Common myeloid progenitor, CD34-positive (primary cell): ENCODE measurements around the gene PIGM.

Experiments used
- CTCF ChIA-PET: fragments of 350-600 bp; sonication (Branson Sonifier 250); formaldehyde crosslinking; loops from one replicate; lab custom pipeline; 2021; ENCODE audit warnings: antibody characterized with exemption; lab: Charles Lee
- POLR2A ChIA-PET: fragments of 350-600 bp; sonication (Branson Sonifier 250); formaldehyde crosslinking; loops from one replicate; lab custom pipeline; 2021; ENCODE audit warnings: antibody characterized with exemption; lab: Charles Lee
- DNase-seq, 3 donors: peaks; one replicate each; pipeline versions ENCODE4 v3.0.0 to v3.0.0-alpha.2; 2013
- H3K27ac ChIP-seq, 2 experiments: 1 replicate in 1 of 2; 2 replicates in 1 of 2; pipeline ENCODE4 v1.7.0; 2013; ENCODE audit warnings: inconsistent platforms in 2 of 2, low read length in 2 of 2, mild to moderate bottlenecking in 2 of 2, low read depth in 1 of 2, moderate library complexity in 1 of 2; ENCODE audit not compliant: severe bottlenecking in 2 of 2, insufficient read depth in 1 of 2, poor library complexity in 1 of 2
- H3K27me3 ChIP-seq, 5 experiments: replicated peaks in 2 of 5; 1 replicate in 3 of 5; 2 replicates in 2 of 5; pipeline versions ENCODE4 v1.6.1 to v1.7.0; 2013; ENCODE audit warnings: low read length in 4 of 5, mild to moderate bottlenecking in 2 of 5, moderate library complexity in 2 of 5, inconsistent platforms in 1 of 5; ENCODE audit not compliant: insufficient read depth in 5 of 5, control insufficient read depth in 4 of 5
- H3K36me3 ChIP-seq, 4 experiments: 1 replicate in 2 of 4; 2 replicates in 2 of 4; pipeline versions ENCODE4 v1.6.1 to v1.7.0; 2013; ENCODE audit warnings: low read length in 3 of 4, control low read depth in 1 of 4, mild to moderate bottlenecking in 1 of 4; ENCODE audit not compliant: control insufficient read depth in 4 of 4, insufficient read depth in 4 of 4
- H3K4me1 ChIP-seq, 4 experiments: 1 replicate in 3 of 4; 2 replicates in 1 of 4; pipeline versions ENCODE4 v1.6.1 to v1.7.1; 2013; ENCODE audit warnings: low read length in 3 of 4, mild to moderate bottlenecking in 3 of 4, control low read depth in 1 of 4, inconsistent platforms in 1 of 4, moderate library complexity in 1 of 4; ENCODE audit not compliant: control insufficient read depth in 4 of 4, insufficient read depth in 4 of 4; ENCODE audit errors: control extremely low read depth in 1 of 4
- H3K4me3 ChIP-seq, 7 experiments: 1 replicate in 4 of 7; 2 replicates in 3 of 7; pipeline versions ENCODE4 v1.5.1 to v1.7.0; 2013; ENCODE audit warnings: mild to moderate bottlenecking in 7 of 7, low read length in 6 of 7, moderate library complexity in 6 of 7, inconsistent platforms in 2 of 7, low read depth in 2 of 7, control low read depth in 1 of 7; ENCODE audit not compliant: insufficient read depth in 4 of 7, control insufficient read depth in 1 of 7; ENCODE audit errors: extremely low read depth in 1 of 7
- H3K9me3 ChIP-seq, 5 experiments: 1 replicate in 4 of 5; 2 replicates in 1 of 5; pipeline versions ENCODE4 v1.6.1 to v1.7.1; 2013; ENCODE audit warnings: low read length in 4 of 5, mild to moderate bottlenecking in 2 of 5, inconsistent platforms in 1 of 5, low read depth in 1 of 5, moderate library complexity in 1 of 5; ENCODE audit not compliant: control insufficient read depth in 4 of 5, insufficient read depth in 2 of 5; ENCODE audit errors: control extremely low read depth in 1 of 5
- whole genome bisulfite sequencing: methylation state at CpG from one replicate; pipeline ENCODE4 v1.1.5; 2013; ENCODE audit not compliant: insufficient coverage; 5-methylcytosine and 5-hydroxymethylcytosine counted together

The PIGM gene

DNA sequence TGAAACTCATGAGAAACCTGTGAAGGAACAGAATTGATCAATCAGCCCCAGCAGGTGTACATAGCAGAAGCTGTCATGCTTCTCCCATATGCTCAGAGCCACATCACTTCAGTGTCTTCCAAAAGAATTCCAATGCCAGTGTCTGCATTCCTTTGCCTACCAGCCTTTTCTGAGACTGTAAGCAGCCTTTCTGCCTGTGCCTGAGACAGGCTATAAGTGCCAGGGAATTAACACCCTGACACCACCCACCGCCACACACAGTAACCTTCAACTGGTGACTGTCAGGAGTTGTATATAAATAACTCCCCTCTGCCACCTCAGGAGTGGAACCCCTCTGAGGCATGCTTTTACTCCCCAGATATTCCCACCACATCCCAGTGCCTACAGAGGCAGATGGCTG is 39.6 kb downstream of the PIGM start:
- POLR2A ChIA-PET, result no interaction called here
- WGBS, result no CpG with 5 or more reads among the region's 1 CpG
- DNase-seq, result no peak

GRCh38 chr1:159991513-159991912 is 40.3 kb downstream of the PIGM start:
- 39% methylated on average over 3 of the region's 4 CpGs for WGBS
- H3K27me3 ChIP-seq, result no peaks in the 10 kb centered on the region
- DNase-seq, result peak; percentile 69 to 80 (median 73)

More for the DNA sequence above, 39.6 kb downstream of the PIGM start:
- Histone ChIP-seq H3K9me3 (no peaks in the 10 kb centered on the region), H3K36me3 (no peaks in the 10 kb centered on the region), H3K4me1 (peaks cover 0 to 8% (median 6%) of the 10 kb centered on the region in 4 experiments), H3K4me3 (no peak overlapping the region), H3K27me3 (no peaks in the 10 kb centered on the region), H3K27ac (no peak overlapping the region)
- CTCF ChIA-PET, result interaction anchor here (0.7 to 1.4 kb wide), 2 partner anchors 11 to 14 kb away, joined by 3 to 18 read pairs; no protein-coding TSS in a partner anchor

DNA sequence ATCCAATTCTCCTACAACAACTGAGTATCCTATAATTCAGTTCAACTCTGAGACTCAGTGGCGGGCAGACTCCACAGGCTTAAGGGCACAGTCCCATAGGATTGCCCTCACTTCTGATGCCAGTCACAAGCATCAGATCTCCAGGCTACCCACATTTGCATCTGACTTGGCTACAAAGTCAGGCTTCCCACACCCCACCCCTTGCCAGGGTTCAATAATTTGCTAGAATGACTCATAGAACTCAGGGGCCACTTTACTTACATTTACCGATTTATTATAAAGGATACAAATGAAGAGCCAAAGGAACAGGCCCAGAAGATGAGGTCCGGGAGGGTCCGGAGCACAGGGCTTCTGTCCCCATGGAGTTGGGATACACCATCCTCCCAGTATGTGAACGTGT is 41.8 kb downstream of the PIGM start:
- H3K4me1 ChIP-seq, result peaks cover 0 to 8% (median 6%) of the 10 kb centered on the region in 4 experiments
- WGBS, result 100% methylated on average over 2 of the region's 5 CpGs
- ChIA-PET POLR2A (no interaction called here), CTCF (interaction anchor here (1.0 kb wide), 1 partner anchor 17 kb away, joined by 3 read pairs; no protein-coding TSS in a partner anchor)
- H3K27ac ChIP-seq, result no peak overlapping the region
- H3K27me3 ChIP-seq, result no peaks in the 10 kb centered on the region
- H3K9me3 ChIP-seq, result no peaks in the 10 kb centered on the region
- H3K36me3 ChIP-seq, result no peaks in the 10 kb centered on the region
- no peak overlapping the region for H3K4me3 ChIP-seq
- no peak for DNase-seq

More at GRCh38 chr1:159991513-159991912, 40.3 kb downstream of the PIGM start:
- ChIA-PET CTCF (interaction anchor here (0.6 to 1.4 kb wide), 3 partner anchors 12 to 45 kb away, joined by 3 to 18 read pairs (median 3); no protein-coding TSS in a partner anchor), POLR2A (no interaction called here)
- Histone ChIP-seq H3K4me3 (no peak overlapping the region), H3K36me3 (no peaks in the 10 kb centered on the region), H3K27ac (no peak overlapping the region), H3K9me3 (no peaks in the 10 kb centered on the region), H3K4me1 (peaks cover 0 to 8% (median 6%) of the 10 kb centered on the region in 4 experiments)

DNA sequence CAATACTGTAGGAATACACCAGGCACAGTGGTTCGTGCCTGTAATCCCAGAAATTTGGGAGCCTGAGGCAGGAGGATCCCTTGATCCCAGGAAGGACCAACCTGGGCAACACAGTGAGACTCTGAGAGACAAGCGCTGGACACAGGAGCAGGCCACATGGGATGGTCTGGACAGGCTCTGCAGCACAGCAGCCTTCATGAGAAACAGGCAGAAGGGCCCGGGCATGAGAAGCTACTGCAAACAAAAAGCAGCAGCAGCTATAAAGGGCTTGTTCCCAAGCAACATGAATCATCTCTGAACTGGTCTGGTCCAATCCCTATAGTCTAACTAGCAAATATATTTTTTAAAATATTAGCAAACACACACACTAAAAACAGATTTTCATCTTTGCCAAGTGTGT is 42.2 kb downstream of the PIGM start:
- ChIA-PET POLR2A (no interaction called here), CTCF (interaction anchor here (1.0 to 2.3 kb wide), 2 partner anchors 17 to 18 kb away, joined by 3 to 10 read pairs; no protein-coding TSS in a partner anchor)
- H3K27me3 ChIP-seq, result no peaks in the 10 kb centered on the region
- peaks cover 0 to 8% (median 6%) of the 10 kb centered on the region in 4 experiments for H3K4me1 ChIP-seq
- 100% methylated on average over 3 of the region's 3 CpGs for WGBS
- no peaks in the 10 kb centered on the region for H3K36me3 ChIP-seq
- H3K4me3 ChIP-seq, result no peak overlapping the region
- H3K9me3 ChIP-seq, result no peaks in the 10 kb centered on the region
- H3K27ac ChIP-seq, result no peak overlapping the region
- DNase-seq, result no peak

- Histone ChIP-seq H3K27ac (no peak overlapping the region), H3K9me3 (no peaks in the 10 kb centered on the region), H3K36me3 (no peaks in the 10 kb centered on the region), H3K27me3 (peaks cover 0 to 2% (median 0%) of the 10 kb centered on the region in 5 experiments), H3K4me3 (no peak overlapping the region), H3K4me1 (peaks cover 0 to 8% (median 6%) of the 10 kb centered on the region in 4 experiments)
- no peak for DNase-seq
- POLR2A ChIA-PET, result no interaction called here
- WGBS, result 60% methylated on average over 1 of the region's 1 CpG
- CTCF ChIA-PET, result interaction anchor here (1.3 to 2.3 kb wide), 2 partner anchors 16 to 19 kb away, joined by 4 to 10 read pairs; no protein-coding TSS in a partner anchor
These were observed 43.8 kb downstream of the PIGM start for GRCh38 chr1:159988006-159988405.

GRCh38 chr1:159987186-159987585 is 44.6 kb downstream of the PIGM start:
- Histone ChIP-seq H3K9me3 (no peaks in the 10 kb centered on the region), H3K36me3 (no peaks in the 10 kb centered on the region), H3K27ac (no peak overlapping the region), H3K4me3 (no peak overlapping the region), H3K27me3 (peaks cover 0 to 2% (median 0%) of the 10 kb centered on the region in 5 experiments), H3K4me1 (peaks cover 0 to 8% (median 6%) of the 10 kb centered on the region in 4 experiments)
- no peak for DNase-seq
- ChIA-PET POLR2A (no interaction called here), CTCF (interaction anchor here (1.1 to 2.3 kb wide), 2 partner anchors 12 to 20 kb away, joined by 3 to 10 read pairs; no protein-coding TSS in a partner anchor)
- WGBS, result 100% methylated on average over 4 of the region's 4 CpGs

GRCh38 chr1:159986531-159986930 is 45.3 kb downstream of the PIGM start:
- POLR2A ChIA-PET, result no interaction called here
- WGBS, result no CpG with 5 or more reads among the region's 1 CpG
- no peak for DNase-seq
- Histone ChIP-seq H3K4me1 (peaks cover 0 to 5% (median 4%) of the 10 kb centered on the region in 4 experiments), H3K9me3 (no peaks in the 10 kb centered on the region), H3K36me3 (no peaks in the 10 kb centered on the region), H3K4me3 (no peak overlapping the region), H3K27ac (no peak overlapping the region), H3K27me3 (peaks cover 0 to 2% (median 0%) of the 10 kb centered on the region in 5 experiments)
- CTCF ChIA-PET, result interaction anchor here (1.1 kb wide), 1 partner anchor 13 kb away, joined by 3 read pairs; no protein-coding TSS in a partner anchor
